NCI-H82 treated with DMSO at 0.1 percent for 48 hours (cell line): ENCODE measurements around the gene THAP9.
A peak's percentile ranks its signal among the peaks of the same experiment; 100 is the strongest.
"Not testable (repeated sequence)": the region's sequence is repeated elsewhere in the genome, so short reads cannot be mapped to it uniquely, and the experiment has no call there.

ENCODE experiments used
- DNase-seq: peaks from one replicate; lab custom pipeline; 2025; ENCODE audit not compliant: unreplicated experiment; lab: John Stamatoyannopoulos, UW

Gene THAP9, protein sequence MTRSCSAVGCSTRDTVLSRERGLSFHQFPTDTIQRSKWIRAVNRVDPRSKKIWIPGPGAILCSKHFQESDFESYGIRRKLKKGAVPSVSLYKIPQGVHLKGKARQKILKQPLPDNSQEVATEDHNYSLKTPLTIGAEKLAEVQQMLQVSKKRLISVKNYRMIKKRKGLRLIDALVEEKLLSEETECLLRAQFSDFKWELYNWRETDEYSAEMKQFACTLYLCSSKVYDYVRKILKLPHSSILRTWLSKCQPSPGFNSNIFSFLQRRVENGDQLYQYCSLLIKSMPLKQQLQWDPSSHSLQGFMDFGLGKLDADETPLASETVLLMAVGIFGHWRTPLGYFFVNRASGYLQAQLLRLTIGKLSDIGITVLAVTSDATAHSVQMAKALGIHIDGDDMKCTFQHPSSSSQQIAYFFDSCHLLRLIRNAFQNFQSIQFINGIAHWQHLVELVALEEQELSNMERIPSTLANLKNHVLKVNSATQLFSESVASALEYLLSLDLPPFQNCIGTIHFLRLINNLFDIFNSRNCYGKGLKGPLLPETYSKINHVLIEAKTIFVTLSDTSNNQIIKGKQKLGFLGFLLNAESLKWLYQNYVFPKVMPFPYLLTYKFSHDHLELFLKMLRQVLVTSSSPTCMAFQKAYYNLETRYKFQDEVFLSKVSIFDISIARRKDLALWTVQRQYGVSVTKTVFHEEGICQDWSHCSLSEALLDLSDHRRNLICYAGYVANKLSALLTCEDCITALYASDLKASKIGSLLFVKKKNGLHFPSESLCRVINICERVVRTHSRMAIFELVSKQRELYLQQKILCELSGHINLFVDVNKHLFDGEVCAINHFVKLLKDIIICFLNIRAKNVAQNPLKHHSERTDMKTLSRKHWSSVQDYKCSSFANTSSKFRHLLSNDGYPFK

GRCh38 chr4:82900411-82901182, at the start of gene THAP9:
Gene THAP9 (plus strand): TSS chr4:82900735. CDS start chr4:82900803, 68 bp downstream.
- peak; percentile 90 for DNase-seq

DNA sequence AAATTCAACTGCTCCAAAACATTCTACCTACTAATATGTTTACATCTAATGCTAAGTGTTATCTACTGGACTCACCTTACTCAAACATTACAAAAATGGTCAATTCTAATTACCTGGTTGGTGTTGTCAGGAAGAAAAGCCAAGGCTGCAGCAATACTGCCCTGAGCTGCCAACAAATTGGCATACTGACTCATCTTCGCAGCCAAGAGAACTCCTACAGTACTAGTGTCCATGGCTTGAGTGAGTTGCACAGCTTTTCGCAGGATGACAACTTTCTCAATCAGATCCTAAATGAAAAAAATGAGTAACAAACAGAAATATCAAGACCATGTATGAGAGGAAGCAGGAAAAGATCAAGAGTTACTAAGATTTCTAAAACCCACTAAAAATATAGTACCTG, 49.2 kb upstream of the THAP9 start:
- DNase-seq = no peak

DNA sequence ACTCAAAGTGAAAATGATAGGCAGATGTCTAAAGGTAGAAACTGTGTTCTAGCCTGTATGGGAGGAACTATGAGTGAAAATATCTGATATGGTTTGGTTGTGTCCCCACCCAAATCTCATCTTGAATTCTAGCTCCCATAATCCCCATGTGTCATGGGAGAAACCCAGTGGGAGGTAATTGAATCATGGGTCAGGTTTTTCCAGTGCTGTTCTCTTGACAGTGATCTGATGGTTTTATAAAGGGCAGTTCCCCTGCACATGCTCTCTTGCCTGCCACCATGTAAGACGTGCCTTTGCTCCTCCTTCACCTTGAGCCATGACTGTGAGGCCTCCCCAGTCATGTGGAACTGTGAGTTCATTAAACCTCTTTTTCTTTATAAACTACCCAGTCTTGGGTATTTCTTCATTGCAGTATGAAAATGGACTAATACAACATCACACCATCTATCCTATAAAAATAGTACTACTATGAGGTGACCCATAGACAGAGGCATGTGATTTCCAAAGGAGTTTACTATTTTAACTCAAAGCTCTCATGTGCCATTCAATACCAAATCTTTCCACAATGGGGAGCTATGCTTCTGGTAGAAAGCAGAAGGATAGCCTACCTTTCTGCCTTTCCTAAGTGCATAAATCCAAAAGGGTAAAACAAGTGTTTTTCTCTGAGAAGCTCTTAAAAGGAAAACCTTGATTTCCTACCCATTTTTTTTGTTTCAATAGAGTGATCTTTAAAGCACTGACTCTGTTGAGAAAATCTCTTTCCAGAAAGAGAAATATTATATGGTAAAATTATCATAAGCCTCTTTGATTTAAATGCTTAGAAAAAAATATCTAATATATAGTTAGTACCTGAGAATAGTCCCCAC, 48.4 kb upstream of the THAP9 start:
- DNase-seq = no peak

GRCh38 chr4:82852751-82853285, 47.7 kb upstream of the THAP9 start:
- no peak for DNase-seq

- DNase-seq = not testable (repeated sequence)
Observed at GRCh38 chr4:82860487-82860886, 40.0 kb upstream of the THAP9 start.

- no peak for DNase-seq
Observed at GRCh38 chr4:82861529-82861928, 39.0 kb upstream of the THAP9 start.

DNA sequence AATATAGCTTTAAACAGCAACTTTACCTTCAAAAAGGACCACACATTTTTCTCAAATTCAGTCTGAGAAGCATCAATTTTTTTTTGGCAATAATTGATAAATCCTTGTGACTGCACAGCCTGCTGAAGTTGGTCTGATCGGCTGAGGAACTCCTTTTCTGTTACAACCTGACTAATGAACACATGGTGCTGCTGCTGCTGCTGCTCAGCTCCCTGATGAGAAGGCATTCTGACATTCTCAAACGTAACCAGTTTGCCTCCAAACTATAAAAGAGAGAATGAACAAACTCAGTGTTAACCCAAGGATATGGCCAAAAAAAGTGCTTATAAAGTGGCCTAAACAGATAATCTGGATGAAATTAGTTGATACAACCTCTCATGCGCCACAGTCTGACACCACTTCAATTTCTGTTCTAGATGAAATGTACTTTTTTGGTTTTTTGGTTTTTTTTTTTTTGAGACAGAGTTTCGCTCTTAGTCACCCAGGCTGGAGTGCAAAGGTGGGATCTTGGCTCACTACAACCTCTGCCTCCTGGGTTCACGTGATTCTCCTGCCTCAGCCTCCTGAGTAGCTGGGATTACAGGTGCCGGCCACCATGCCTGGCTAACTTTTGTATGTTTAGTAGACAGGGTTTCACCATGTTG, 36.1 kb upstream of the THAP9 start:
- DNase-seq = no peak

DNA sequence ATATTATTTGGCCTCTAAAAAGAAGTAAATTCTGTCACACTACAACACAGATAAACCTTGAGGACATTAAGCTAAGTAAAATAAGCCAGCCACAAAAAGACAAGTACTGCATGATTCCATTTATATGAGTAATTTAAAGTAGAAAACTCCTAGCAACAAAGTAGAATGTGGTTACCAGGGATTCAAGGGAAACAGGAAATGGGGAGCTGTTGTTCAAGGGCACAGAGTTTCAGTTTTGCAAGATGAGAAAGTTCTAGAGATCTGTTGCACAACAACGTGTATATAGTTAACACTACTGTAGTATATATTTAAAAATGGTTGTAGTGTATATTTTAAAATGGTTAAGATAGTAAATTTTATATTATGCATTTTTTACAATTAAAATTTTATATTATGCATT, 34.9 kb upstream of the THAP9 start:
- DNase-seq = no peak

DNA sequence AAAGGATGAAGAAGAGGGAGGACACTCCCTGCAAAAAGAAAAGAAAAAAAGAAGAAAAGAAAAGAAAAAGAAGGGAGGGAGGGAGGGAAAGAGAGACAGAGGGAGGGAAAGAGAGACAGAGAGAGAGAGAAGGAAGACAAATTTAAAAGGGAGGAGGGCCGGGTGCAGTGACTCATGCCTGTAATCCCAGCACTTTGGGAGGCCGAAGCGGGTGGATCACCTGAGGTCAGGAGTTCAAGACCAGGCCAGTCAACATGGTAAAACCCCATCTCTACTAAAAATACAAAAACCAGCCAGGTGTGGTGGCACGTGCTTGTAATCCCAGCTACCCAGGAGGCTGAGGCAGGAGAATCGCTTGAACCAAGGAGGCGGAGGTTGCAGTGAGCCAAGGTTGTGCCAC, 34.5 kb upstream of the THAP9 start:
- DNase-seq = not testable (repeated sequence)

DNA sequence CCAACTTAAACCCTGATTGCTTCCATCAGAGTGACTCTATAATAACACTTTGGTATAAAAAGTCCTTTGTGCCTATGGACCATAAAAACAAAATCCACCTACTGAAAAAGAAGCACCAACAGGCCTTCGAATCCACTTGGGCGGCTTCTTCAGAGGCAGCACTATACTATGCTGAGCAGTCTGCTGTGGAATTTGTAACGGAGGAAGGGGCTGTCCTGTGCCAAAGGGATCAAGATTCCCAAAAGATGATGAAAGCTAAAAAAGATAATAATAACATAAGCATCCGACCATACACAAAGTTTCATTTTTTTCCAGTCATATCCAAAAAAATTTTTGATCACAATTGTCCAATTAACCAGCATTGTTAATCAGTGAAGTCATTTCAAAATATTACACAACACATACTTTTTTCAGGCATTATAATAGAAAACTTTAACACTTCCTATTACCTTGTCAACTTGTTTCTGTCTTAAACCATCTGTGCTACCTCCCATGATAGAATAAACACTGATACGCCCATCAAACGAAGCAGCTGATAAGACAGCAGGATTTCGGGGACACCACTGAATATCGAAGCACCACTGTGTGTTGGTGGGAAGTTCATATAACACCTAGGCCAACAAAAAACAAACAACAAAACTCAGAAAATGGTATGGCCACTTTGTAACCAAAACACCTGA, 33.7 kb upstream of the THAP9 start:
- no peak for DNase-seq

DNA sequence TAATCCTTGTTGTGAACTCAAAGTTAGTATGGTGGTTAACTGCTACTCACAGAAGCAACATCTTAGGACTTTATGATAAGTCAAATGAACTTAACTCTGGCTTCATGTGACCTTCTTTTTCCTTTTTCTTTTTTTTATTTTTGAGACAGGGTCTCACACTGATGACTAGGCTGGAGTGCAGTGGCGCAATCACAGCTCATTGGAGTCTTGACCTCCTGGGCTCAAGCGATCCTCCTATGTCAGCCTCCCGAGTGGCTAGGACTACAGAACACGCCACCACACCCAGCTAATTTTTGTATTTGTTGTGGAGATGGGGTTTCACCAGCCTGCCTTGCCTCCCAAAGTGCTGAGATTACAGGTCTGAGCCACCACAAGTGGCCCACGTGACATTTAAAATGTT, 32.0 kb upstream of the THAP9 start:
- no peak for DNase-seq

DNA sequence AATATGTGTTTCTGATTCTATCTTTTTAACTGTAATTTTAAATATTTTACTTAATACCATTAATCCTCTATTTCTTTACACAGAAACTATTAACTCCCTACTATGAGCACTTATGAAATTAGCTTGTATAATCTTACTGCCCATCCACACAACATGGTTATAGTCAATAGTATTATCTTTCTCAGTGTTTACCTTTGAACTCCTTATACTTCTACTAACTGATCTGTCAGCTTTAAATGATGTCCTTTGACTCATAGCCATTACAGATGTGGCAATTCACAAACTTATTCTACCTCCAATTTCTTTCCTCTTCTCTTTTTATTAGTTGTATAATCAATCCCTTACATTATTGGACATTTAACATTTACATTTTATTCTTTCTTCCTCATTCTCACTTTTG, 15.1 kb upstream of the THAP9 start:
- DNase-seq = no peak

DNA sequence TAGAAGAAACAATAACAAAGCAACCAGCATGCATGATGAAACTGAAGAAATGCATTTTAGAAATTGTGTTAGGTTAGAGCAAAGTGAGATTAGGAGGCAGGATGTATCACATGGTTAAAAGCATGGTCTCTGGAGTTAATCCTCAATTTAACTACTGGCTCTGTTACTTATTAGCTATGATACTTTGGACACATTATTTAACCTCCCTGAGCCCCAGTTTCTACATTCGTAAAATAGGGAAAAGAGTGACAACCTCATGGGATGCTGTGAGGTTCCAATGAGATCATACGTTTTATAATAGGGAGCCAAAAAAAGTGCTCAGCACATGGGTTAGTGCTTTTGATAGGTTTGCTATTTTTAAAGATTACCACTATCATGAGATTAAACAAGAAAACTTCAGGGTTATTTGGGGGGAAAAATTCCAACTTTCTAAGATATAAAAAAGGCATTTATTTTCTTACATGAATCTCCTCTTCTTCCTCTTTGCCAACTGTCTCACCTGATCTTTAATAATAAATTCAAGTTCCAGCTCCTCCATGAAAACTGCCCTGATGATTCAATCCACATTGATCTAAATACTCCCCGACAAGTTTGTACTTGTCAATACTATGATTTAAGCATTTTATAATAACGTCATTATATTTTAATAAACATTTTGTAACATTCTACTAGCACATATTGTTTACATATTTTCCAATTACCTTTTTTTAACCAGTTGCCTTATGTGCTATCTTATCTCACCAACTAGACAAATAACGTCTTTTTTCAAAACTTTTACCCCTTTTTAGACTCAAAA, 14.2 kb upstream of the THAP9 start:
- DNase-seq = no peak

DNA sequence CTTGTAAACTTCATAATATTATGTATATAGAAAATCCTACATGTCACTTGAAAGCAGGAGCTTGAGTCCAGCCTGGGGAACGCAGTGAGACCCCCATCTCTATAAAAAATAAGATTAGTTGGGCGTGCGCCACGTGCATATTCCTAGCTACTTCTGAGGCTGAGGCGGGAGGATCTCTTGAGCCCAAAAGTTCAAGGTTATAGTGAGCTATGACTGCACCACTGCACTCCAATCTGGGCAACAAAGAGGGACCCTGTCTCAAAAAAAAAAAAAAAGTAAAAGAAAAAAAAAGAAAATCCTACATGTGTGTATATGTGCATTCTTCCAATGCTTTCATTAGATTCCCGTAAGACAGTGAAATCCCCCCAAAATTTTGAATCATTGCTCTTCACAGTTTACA, 11.2 kb upstream of the THAP9 start:
- no peak for DNase-seq

DNA sequence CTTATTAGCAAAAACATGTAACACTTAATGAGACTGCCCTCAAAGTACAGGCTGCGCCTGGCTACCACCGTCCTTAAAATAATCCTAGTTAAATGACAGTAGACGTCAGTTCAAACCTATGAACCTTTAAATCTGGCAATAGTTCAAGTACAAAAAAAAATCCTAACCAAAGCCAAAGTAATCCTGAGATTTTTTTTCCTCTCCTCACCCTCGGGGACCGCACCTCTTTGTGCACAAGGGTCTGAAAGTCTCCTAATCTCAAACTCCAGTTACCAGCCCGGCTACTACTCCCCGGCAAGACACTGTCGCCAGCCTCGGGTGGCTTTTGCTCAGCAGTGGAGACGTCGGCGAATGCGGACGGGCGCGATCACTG, 10.0 kb upstream of the THAP9 start:
- DNase-seq = no peak

- DNase-seq = peak; percentile 72
Observed at GRCh38 chr4:82890901-82891706, 9.4 kb upstream of the THAP9 start, which contains the start of gene SEC31A. Gene SEC31A (minus strand): TSS chr4:82891153. CDS start chr4:82881936, 9,217 bp downstream.

GRCh38 chr4:82891707-82892466, 8.6 kb upstream of the THAP9 start:
- DNase-seq = no peak
